NK-92 (cell line): ENCODE data around the gene XDH.

Experiments used
- DNase-seq: peaks from one replicate; lab custom pipeline; 2025; ENCODE audit not compliant: unreplicated experiment; lab: John Stamatoyannopoulos, UW

XDH gene

DNA sequence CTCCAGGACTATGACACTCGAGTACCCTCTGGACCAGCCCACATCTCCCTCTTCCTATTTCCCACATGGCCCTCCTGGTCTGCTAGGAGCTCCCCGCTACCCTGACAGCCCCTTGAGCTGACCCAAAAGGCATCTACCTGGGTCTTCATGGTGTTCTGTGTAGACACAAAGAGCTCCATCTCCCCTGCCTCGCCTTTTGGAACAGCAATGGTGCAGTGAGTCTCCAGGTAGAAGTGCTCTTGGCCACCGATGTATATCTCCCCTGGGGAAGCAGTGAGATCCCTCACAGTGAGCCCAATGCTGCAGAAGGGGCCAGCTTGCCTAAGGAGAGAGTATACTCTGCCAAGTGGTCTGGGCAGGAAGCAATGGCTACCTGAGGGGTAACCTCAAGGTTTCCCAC lies 47.8 kb downstream of the XDH start:
- no peak for DNase-seq

DNA sequence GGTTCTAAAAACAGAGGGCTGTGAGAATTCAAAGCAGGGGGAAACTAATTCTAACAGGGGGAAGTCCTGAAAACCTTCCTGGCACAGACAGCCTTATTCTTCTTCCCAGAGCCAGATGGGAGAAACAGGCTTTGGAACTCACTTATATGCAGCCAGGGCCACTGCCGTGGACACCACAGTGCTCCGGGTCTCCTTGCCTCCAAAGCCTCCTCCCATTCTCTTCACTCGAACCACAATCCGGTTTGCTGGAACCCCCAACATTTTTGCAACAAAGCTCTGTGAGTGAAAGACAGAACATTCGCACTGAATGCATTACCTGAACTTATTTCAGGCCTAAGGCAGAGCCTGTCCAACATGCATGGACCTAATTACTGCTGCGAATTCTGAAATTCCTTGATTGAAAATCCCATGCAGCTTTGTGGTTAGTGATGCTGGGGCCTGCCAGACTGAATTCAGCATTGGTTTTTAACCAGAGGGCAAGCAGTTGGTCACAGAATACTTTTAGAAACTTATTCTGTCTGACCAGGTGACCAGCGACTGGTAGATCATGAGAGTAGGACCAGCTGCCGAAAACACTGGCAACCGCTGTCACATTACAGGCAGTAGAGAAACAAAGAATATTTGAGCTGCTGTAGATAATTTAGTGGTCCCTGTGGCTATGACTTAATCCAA lies 48.6 kb downstream of the XDH start:
- no peak for DNase-seq

DNA sequence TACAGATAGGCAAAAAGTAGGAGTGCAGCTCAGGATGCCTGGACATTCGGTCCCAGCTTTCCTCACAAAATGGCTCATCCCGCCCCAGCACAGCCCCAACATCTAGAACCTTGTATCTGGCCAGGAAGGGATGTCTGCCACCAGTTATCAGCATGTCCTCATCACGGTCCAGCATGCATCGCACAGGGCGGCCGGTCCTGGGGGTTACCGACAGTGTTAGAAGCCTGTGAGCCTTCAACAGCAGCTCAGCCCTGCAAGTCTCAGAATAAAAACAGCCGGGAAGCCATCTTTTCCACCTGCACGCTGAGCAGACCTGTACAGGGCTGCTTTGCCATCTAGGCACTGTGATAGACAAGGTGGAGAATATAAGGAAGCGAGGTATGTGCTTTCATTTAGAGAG lies 49.2 kb downstream of the XDH start:
- DNase-seq = no peak

DNA sequence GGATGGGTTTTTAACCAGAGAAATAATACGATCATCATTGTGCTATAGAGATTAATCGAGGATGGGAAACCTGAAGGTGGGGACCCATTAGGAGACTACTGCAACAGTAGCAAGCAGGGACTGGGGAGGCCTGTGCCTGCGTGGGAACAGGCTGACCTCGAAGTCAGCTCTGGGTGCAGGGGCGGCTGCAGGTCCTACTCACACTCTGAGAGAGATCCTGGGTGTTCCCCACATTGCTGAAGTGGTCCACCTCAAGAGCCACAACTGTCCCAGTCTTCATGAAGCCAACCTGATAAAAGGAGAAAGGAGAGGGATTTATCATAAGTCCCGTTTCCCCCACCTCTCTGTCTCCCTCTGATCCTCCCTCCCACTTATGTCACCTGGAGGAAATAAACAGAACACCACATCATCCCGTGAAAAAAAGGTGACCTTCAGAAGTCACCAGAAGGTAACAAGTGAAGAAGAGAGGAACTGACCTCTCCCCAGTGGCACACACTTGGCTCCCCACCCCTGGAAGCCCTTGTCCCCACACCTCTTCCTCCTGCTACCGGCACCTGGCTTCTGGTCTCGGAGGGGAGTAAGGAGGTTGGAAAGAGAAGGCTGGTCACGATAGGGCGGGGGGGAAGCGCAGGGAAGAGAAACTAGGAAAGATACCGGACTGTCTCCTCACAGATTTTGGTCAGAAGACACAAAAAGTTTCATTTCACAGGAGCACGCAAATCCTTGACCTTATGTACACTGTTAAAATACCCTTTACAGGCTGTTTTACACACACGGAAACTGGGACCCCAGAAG lies 50.4 kb downstream of the XDH start:
- DNase-seq = no peak

DNA sequence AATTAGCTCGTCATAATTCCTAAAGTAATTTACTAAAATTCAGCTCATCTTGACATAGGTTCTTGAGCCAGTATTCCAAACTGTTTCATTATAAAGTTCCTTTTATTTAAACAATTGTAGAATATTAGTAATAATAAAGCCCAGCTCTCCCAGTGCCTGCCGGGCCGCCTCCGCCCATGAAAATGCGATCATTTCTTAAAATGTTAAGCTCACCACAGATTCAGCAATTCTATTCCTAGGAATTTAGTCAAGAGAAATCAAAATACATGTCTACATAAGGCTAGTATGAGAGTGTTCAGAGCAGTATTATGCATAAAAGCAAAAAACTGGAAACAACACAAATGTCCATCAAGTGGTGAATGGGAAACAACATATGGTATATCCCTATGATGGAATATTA lies 52.0 kb downstream of the XDH start:
- no peak for DNase-seq

DNA sequence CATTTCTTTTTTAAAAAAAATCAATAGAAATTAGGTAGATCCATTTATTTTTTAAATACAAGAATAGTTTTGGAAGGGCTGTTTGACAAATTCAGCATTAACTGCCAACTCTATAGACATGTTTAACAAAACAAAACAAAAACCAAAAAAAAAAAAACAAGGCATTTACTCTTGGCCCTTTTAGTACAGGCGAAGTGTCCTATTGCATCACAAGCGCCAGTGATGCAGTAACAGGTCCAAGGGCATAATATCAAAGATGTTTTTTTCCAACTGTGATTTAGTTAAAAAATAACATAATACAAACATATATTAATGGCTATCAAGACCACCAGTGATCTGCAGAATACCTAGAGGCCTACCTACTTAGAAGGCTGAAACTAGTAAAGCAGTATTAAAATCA lies 55.3 kb downstream of the XDH start:
- DNase-seq = no peak

DNA sequence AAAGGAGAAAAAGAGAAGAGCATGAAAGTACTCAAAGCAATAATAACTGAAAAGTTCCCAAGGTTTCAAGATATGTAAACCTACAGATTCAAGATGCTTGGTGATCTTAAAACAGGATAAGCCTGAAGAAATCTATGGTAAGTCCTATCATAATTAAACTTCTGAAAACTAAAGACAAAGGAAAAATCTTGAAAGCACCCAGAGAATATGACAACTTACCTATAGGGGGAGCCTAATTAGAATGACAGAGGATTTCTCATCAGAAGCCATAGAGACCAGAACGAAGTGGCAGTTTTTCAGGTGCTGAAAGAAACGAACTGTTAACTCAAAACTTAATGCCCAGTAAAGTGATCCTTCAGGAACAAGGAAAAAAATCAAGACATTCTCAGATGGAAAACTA lies 59.7 kb downstream of the XDH start:
- DNase-seq = no peak

DNA sequence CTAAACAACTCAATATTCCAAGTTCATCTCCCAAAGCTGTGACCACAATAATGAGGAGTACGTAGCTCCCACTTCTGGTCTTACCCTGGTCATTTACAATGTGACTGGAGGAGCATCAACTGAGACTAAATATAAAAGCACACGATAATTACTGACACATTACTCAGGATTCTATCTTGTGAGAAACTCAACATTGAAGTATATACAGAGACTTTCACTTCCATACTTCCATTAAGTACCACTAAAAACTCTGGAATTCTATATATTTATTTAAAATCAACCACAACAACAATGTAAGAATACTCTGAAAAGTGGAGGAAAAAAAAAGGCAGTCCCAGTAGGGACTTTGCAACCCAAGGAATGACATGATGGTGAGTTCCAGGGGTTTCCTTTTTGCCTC lies 61.4 kb downstream of the XDH start:
- no peak for DNase-seq

DNA sequence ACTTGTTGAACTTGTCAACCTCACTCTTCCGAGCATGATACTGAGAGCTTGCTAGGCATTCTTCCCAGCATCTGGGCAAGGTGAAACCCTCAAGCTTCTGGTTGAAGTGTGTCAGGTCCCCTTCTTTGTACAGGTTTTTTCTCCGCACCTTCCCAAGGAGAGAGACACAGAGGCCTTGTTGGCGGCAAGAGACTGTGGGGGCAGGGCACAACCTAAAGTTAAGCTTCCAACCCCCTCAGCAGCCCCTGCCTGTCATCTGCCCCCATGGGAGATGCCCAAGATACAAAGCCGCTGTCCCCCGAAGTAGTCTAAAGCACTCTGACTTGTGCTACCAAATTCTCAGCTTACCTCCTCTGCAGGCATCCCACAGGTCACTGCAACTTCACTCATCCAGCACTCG lies 64.9 kb downstream of the XDH start:
- DNase-seq = no peak

DNA sequence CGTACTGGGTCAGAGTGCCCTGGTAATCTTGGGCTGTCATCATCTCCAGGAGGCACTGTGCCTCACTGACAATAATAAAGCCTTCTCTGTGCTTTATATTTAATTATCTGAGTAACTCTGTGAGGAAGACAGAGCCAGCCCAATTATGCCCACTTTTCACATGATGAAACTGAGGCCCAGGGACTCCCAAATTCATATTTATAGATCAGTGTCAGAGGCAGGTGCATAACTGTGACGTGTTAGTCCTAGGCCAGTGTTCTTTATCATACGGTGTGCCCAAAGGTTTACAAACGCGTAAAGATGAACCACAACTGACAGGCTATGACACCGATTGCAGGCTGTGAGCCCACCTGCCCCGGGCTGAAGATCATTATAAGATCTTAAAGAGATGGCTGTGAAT lies 65.4 kb downstream of the XDH start:
- DNase-seq = no peak

DNA sequence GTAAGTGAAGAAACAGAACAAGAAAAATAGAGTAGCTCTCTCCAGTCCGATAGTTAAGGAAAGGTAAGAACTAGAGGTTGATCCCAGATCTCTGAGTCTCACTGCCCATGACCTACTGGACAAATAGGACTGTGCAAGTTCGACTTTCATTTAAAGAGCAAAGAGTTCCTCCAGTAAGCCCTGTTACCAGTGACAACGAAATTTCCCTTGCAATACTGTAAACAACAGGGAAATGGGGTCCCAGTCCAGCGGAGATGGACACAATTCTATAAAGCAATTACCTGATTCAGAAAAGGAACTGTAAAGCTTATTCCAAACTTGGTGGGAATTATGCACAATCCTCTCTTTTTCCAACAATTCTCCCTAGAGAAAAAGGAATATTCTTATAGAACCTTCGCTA lies 65.9 kb downstream of the XDH start:
- no peak for DNase-seq

DNA sequence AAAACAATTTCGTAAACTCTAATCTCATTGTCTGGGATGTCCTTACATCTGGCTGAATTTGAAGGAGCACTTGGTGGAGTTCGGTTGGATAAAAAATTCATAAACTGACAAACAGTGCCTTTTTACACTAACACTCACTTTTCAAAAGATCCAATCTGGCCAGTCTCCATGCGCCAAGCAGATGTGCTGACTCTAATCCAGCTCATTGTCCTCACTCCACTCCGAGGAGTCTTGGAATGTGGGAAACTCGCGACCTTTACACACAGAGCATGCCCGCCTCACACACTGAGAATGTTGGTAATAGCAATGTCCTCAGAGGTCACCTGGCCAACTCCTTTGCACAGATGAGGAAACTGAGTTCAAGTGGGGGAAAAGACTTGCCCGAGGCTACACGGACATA lies 66.8 kb downstream of the XDH start:
- DNase-seq = no peak

DNA sequence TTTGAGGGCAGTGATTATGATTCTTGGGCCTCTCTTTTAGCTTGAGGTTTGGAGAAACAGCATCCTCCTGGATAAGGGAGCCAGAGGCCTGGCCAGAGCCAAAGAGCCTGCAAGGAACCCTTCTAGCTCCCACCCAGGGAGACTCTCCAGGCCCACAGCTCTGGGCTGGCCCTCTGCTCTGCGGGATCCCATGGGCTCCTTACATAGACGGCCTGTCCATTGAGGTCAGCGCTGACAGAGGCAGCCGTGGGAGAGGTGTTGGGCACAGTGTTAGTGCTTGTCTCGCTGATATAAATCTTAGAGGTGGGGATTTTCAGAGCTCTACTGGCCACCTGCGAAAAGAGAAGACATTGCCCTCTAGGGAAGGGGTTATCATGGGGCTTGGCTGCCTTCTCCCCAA lies 67.2 kb downstream of the XDH start:
- DNase-seq = no peak

DNA sequence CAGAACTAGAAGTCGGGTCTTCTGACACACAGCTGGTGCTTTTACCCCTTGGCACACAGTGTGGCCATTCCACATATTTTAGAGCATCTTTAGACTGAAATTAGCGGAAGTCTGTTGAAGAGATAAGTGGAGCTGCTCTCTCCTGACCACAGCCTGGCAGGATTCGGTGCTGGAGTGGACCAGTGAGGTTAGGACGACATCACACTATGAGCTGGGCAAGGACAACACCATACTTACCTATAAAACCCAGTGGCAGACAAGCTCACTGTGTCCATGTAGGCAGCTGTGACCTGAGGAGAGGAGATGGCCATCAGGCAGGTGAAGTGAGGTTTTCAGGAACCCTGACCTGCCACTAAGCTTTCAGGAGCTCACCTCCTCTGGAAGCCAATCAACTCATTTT lies 70.1 kb downstream of the XDH start:
- no peak for DNase-seq

DNA sequence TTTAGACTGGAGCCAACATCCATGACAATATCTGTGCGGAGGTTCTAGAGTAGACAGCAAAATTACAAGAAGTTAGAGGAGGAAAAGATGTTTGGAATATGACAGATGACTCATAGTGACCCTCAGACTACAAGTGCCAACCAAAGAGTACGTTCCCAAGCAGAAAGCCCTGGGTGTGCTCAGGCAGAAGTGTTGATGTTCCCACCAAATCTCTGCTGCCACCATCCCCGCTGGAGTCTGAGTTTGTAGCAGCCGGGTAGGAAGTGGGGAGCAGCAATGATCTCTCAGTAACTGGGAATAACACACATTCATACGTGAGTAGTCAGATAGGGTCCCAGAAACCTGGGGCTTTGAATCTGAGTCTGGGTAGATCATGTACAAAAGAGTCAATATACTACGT lies 73.2 kb downstream of the XDH start:
- DNase-seq = no peak

DNA sequence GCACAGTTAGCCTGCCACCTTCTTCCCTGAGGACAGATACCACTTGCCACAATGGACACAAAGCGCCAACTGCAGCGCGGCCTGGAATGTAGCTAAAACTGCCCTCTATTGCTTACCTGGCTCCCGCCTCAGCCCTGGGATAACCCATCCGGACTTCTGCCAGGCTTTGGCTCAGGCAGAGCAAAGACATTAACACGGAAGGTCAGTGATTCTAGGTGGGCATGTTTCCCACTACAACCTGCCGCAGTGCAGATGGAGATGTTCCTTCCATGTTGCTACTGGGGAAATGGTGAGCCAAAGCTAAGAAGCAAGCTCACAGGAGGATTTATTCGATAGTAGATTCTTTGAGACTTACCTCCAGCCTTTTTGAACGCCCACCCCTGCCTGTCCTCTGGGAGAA lies 74.8 kb downstream of the XDH start:
- DNase-seq = no peak

DNA sequence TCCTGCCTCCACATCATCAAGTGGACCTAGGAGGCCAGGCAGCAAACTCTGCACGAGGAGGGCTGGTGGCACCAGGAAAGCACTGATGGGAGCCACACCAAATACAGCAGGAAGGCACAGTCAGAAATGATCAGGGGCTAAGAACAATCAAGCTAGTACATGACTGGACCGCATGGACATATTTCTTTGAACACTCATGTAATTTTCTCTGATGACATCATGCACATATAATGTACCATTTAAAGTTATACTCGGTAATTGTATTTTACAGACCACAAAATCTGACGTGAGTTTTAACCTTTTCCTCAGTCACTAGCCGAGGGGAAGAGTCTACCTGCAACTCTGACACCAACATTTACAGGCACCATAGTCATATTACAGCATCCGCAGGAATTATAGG lies 76.7 kb downstream of the XDH start:
- DNase-seq = no peak

DNA sequence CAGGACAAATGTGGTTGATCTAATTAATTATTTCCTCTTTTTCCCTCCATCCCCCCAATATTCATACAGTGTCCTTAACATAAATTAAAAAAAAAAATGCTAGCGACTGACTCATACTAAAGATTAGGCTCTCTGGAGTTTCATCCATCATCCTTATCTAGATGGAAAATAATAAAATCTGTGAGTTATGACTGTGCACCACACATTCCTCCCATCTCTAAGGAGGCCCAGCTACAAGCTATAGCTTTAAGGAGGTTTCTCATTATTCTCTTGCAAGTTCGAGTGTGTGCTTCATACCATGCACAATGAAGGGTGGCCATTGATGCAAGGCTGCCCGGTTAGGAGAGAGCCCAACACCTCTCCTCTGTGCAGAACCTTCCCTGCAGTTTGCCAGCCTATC lies 77.3 kb downstream of the XDH start:
- DNase-seq = no peak

DNA sequence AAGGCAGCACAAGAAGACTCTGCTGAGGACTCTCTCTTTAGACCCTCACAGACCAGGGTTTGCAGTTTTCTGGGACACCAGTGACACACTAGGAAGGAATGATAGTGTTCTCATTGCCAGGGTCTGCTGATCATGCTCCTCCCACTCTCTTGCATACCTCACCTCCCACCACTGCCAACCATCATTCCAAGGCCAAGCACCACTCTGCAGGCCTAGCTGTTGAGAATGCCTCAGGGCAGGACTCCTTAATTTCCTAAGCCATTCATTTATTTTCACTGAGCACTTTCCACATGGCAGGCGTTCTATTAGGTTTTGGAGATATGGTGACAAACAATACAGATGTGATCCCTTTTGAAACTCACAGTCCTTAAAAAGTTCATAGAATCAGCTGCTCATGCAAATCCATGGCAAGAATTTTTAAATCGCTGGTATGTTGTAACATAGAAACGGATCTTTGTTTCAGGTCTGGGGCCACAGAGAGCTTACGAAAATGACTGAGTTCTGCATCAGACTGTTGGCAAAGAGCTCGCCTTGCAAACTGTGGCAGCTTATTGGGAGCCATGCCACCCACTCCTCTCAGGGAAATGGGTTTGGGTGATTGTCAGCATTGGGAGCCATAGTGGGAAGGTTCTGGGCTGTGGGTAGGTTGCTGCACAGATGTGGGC lies 78.5 kb downstream of the XDH start:
- DNase-seq = no peak

DNA sequence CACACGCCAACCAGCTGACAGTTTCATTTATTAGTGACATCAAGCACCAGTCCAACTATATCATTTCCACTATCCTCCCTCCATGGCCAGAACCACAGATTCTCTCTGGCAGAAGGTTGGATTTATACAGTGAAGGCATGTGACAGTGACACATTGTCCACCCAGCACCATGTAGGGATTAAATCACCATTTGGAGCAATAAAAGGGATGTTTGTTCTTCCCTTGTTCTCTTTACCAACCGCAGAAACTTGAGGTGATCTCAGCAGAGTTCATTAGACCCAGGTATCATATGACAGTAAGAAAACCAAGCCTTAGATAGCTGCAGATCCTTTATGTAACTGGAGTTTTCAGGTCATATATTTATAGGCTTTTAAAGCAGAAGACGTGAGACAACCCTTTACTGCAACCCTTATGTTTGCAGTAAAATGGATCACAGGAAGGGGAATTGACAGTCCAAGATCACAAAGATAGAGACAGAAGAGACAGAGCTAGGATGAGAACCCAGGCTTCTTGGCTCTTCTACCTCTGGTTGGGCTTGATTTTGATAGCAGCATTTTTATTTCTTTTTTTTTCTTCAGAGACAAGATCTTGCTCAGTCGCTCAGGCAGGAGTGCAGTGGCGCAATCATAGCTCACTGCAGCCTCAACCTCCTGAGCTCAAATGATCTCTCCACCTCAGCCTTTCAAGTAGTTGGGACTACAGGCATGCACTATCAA lies 80.1 kb downstream of the XDH start:
- DNase-seq = no peak

DNA sequence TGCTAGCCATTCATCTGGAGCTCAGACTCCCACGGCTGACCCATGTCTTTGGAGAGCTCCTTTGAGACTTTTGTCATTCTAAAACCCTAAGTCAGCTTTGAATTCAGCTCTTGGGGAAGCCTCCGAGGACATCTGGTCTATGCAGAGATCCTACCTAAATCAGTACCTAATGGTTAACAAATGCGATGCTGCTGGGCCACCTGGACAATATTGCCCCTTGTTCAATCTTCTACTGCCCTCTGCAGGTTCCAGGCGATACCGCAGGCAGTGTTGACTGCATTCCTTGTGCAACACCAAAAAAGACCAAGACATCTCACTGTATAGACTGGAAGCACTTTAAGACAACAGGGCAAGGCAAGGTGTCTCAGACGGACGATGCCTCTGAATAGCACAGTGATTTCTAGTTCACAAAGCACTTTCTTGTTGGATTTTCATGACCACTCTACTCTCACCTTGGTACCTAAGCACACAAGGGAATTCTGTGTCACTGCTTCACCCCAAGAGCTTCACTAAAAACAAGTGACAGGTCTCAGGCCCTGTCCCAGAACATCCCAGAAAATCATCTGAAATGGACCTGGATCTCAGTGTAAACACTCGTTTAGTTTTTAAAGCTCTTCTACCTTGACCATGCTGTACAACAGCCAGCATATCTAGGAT lies 80.9 kb downstream of the XDH start:
- DNase-seq = peak; percentile 28
